SK-N-MC (cell line): ENCODE data around the gene CTSZ.
A peak's percentile ranks its signal among the peaks of the same experiment; 100 is the strongest.

Experiments
- DNase-seq: peaks from one replicate; pipeline ENCODE4 v3.0.0-alpha.2; 2011; ENCODE audit warnings: low read depth, low spot score
- H3K27ac ChIP-seq: fragments of 200-600 bp; sonication (generic); 2 replicates; pipeline ENCODE4 v1.5.1; 2016; ENCODE audit warnings: mixed run types
- H3K36me3 ChIP-seq: fragments of 200-600 bp; sonication (generic); 2 replicates; pipeline ENCODE4 v1.6.1; 2017; ENCODE audit warnings: antibody characterized with exemption, low read length, mixed read lengths; ENCODE audit not compliant: insufficient read depth
- H3K4me3 ChIP-seq: fragments of 200-600 bp; sonication (generic); 2 replicates; pipeline ENCODE4 v1.5.1; 2016
- H3K9ac ChIP-seq: fragments of 200-600 bp; sonication (generic); 2 replicates; pipeline ENCODE4 v1.8.0; 2017; ENCODE audit warnings: mixed run types, mixed read lengths; ENCODE audit not compliant: insufficient read length
- H3K9me3 ChIP-seq: fragments of 200-600 bp; sonication (generic); 2 replicates; pipeline ENCODE4 v1.6.1; 2017; ENCODE audit warnings: low read depth, mild to moderate bottlenecking, antibody characterized with exemption, low read length, moderate library complexity, mixed read lengths
- EZH2 ChIP-seq: fragments of 200-600 bp; sonication (generic); IDR thresholded peaks from one replicate; pipeline ENCODE4 v1.6.1; 2017; ENCODE audit warnings: antibody characterized with exemption
- FOXP2 ChIP-seq: optimal IDR thresholded peaks from 2 replicates; pipeline ENCODE3; 2011; ENCODE audit warnings: mild to moderate bottlenecking, moderate library complexity; ENCODE audit not compliant: insufficient read depth; ENCODE audit errors: extremely low read length, control extremely low read depth
- POLR2AphosphoS5 ChIP-seq: IDR thresholded peaks from 2 replicates; pipeline ENCODE4 v1.6.1; 2012; ENCODE audit warnings: mild to moderate bottlenecking, low read depth, low read length, borderline replicate concordance

Gene CTSZ

DNA sequence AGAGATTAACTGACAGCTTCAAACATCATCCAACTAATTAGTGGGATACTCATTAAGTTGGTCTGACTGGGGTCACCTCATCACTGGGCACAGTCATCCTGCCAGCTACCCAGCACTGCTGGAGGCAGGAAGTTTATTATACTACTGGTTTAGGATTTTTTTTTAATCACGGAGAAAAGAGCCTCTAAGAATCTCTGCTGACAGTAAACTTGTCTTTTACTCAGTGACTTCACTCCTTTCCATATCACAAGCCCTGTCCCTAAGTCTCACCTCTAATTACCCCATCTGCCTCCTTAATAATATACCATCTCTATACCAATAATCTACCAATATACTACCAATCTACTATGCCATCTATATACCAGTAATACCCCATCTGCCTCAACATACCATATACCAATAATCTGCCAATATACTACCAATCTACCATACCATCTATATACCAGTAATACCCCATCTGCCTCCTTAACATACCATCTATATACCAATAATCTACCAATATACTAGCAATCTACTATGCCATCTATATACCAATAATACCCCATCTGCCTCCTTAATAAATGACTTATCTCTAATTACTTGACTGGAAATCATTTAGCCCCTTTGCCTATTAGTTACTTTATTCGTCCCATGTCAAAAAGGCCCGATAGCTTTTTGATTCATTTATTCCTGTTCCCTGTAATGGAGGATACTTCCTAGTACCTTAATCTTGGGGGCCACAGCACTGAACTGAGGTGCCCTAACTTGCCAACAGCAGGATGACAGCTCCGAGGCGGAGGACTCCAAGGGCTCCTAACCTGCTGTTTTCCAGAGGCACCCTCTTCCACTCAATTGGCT lies 20.1 kb upstream of the CTSZ start:
- Histone ChIP-seq H3K27ac (no peak overlapping the region), H3K36me3 (peaks cover 89% of the 10 kb centered on the region), H3K4me3 (no peak overlapping the region), H3K9ac (no peak overlapping the region), H3K9me3 (no peaks in the 10 kb centered on the region)
- TF ChIP-seq EZH2 = no peak
- TF ChIP-seq FOXP2 = no peak
- TF ChIP-seq POLR2AphosphoS5 = no peak
- no peak for DNase-seq

DNA sequence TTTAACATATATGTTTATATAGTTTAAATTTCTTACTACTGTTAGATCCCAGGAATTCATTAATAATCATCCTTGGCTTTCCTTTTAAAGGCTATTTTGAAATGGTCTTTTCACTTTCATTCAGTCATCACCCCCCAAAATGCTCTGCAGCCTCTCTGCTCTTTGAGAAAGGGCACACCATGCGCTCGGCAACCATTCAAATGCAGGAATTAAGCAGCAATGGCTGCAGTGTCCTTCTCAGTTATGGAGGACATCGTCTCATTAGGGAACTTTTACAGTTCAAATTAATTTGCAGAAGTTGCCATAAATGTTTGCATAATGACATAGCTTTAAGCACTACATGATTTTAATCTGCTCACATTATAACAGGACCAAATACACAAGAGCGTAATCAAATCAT lies 18.5 kb upstream of the CTSZ start:
- TF ChIP-seq EZH2 = no peak
- no peak for TF ChIP-seq FOXP2
- TF ChIP-seq POLR2AphosphoS5 = no peak
- Histone ChIP-seq H3K27ac (no peak overlapping the region), H3K4me3 (no peak overlapping the region), H3K9ac (no peak overlapping the region), H3K36me3 (peaks cover 83% of the 10 kb centered on the region), H3K9me3 (no peaks in the 10 kb centered on the region)
- no peak for DNase-seq

DNA sequence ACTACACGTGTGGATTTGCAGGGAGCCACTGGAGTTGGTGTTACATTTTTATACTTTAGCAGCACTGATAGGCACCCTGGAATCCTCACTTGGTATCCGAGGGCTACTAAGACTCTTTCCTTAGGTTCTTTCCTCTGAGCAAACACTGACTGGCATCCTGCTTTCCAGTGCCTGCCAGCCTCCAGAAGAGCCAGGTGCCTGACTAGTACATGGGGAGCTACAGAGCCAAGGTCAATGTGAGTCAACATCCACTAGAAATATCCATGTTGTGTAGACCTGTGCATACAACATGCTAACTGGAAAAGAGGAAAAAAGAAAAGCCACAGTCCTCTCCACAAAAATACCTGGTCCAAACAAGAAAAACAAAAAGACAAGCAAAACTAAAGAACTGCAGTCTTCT lies 18.0 kb upstream of the CTSZ start:
- no peak for DNase-seq
- H3K9ac ChIP-seq = no peak overlapping the region
- H3K27ac ChIP-seq = peak overlapping the region; percentile 32; the same call in 1 of the 2 replicates
- no peaks in the 10 kb centered on the region for H3K9me3 ChIP-seq
- peaks cover 79% of the 10 kb centered on the region for H3K36me3 ChIP-seq
- no peak for TF ChIP-seq FOXP2
- no peak for TF ChIP-seq POLR2AphosphoS5
- no peak for TF ChIP-seq EZH2
- no peak overlapping the region for H3K4me3 ChIP-seq

DNA sequence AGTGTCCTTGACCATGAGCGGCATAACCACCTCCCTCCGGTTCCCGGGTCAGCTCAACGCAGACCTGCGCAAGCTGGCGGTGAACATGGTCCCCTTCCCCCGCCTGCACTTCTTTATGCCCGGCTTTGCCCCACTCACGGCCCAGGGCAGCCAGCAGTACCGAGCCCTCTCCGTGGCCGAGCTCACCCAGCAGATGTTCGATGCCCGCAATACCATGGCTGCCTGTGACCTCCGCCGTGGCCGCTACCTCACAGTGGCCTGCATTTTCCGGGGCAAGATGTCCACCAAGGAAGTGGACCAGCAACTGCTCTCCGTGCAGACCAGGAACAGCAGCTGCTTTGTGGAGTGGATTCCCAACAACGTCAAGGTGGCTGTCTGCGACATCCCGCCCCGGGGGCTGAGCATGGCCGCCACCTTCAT lies 17.1 kb upstream of the CTSZ start:
- no peak overlapping the region for H3K4me3 ChIP-seq
- no peak overlapping the region for H3K27ac ChIP-seq
- peaks cover 69% of the 10 kb centered on the region for H3K36me3 ChIP-seq
- TF ChIP-seq POLR2AphosphoS5 = no peak
- no peak for TF ChIP-seq EZH2
- TF ChIP-seq FOXP2 = no peak
- no peaks in the 10 kb centered on the region for H3K9me3 ChIP-seq
- H3K9ac ChIP-seq = no peak overlapping the region
- no peak for DNase-seq

DNA sequence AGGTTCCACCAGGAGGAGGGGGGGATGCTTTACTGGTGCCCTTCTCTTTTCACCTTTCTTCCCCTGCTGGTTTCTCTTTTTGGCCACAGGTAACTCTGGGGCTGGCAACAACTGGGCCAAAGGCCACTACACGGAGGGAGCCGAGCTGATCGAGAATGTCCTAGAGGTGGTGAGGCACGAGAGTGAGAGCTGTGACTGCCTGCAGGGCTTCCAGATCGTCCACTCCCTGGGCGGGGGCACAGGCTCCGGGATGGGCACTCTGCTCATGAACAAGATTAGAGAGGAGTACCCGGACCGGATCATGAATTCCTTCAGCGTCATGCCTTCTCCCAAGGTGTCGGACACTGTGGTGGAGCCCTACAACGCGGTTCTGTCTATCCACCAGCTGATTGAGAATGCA lies 16.6 kb upstream of the CTSZ start:
- no peaks in the 10 kb centered on the region for H3K9me3 ChIP-seq
- no peak overlapping the region for H3K4me3 ChIP-seq
- H3K9ac ChIP-seq = no peak overlapping the region
- DNase-seq = no peak
- no peak overlapping the region for H3K27ac ChIP-seq
- peaks cover 64% of the 10 kb centered on the region for H3K36me3 ChIP-seq
- no peak for TF ChIP-seq POLR2AphosphoS5
- no peak for TF ChIP-seq EZH2
- TF ChIP-seq FOXP2 = no peak

DNA sequence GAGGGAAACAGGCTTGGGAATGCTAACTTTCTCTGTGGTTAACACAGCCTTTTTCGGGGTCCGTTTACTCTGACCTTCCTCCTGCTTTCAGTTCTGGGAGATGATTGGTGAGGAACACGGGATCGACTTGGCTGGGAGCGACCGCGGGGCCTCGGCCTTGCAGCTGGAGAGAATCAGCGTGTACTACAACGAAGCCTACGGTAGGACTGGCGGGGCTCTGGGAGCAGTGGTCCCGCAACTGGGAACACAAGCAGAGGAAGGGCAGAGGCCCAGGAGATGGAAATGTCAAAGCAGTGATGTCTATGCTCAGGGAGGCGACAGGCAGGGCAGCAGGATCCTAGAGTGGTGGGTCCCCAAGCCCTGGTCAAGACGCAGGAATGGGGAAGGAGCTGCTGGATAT lies 15.7 kb upstream of the CTSZ start:
- TF ChIP-seq POLR2AphosphoS5 (no peak), EZH2 (no peak), FOXP2 (no peak)
- Histone ChIP-seq H3K9me3 (no peaks in the 10 kb centered on the region), H3K27ac (peak overlapping the region; percentile 36; the same call in 1 of the 2 replicates), H3K4me3 (no peak overlapping the region), H3K36me3 (peaks cover 55% of the 10 kb centered on the region), H3K9ac (no peak overlapping the region)
- no peak for DNase-seq

DNA sequence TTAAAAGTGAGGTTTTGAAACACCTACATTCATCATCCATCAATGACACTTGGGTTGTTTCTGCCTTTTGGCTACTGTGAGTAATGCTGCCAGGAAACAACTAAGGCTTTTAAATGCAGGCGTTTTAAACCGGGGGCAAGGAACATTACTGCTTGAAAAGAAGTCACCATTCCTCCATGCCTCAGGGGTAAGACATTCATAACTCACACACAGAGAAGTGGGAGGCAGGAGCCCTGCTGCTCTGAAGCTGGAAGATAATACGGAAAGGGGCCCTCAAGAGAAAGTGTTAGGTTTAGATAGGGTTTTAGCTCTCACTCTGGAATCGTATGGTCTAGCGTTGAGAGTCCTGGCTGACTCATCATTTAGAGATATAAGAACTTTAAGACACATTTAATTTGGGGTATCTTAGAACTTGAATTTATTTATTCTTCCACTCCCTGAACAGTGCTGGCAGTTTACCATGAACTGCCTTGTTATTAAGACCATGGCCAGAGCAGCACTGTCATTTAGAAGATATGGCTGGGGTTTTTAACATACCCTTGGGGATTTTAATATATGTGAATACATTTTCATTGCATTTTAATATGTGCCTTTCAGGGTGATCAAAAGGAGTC lies 14.0 kb upstream of the CTSZ start:
- peaks cover 38% of the 10 kb centered on the region for H3K36me3 ChIP-seq
- DNase-seq = peak; percentile 88
- peak overlapping the region; percentile 74 for H3K4me3 ChIP-seq
- H3K9me3 ChIP-seq = no peaks in the 10 kb centered on the region
- peak overlapping the region; percentile 42 for H3K9ac ChIP-seq
- H3K27ac ChIP-seq = peak overlapping the region; percentile 92
- no peak for TF ChIP-seq EZH2
- TF ChIP-seq POLR2AphosphoS5 = peak; percentile 61

DNA sequence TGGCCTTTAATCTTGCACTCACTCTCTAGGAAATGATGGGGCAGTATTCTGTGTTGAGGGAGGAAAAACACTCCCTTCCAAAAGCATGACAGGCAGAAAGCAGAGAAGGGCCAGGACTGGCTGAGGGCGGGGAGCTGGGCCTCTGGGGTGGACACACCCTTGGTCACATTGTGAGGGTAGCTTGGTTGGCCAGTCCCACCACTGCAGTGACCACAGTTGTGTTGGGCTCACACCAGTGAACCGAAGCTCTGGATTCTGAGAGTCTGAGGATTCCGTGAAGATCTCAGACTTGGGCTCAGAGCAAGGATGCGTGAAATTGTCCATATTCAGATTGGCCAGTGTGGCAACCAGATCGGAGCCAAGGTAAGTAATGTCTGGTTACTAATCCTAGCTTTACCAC lies 12.2 kb upstream of the CTSZ start, which contains the start of gene TUBB1:
Gene TUBB1, plus strand, starts transcription at position 213 of the 400 bp plus-strand sequence. Its CDS starts 94 bp downstream, at position 307.
- Histone ChIP-seq H3K9me3 (no peaks in the 10 kb centered on the region), H3K4me3 (no peak within 1 kb of the TSS), H3K9ac (no peak within 1 kb of the TSS), H3K27ac (no peak within 1 kb of the TSS), H3K36me3 (peaks cover 20% of the 10 kb centered on the region; the same call in 1 of the 2 replicates)
- no peak for DNase-seq
- TF ChIP-seq POLR2AphosphoS5 (no peak), EZH2 (no peak), FOXP2 (no peak)
